H1 (cell line): ENCODE results near the gene PATJ. TPM values are rescaled to one million over a fixed set of nuclear protein-coding genes. Genes with fewer than 3 reads are reported as not detected.

Experiments
- CTCF ChIA-PET: fragments of 300-600 bp; sonication (Branson Sonifier 250); formaldehyde crosslinking; loops from one replicate; lab custom pipeline; 2021; ENCODE audit not compliant: partially characterized antibody; lab: Charles Lee
- POLR2A ChIA-PET: fragments of 300-600 bp; sonication (Branson Sonifier 250); formaldehyde crosslinking; loops from one replicate; lab custom pipeline; 2021; ENCODE audit warnings: inconsistent platforms; ENCODE audit not compliant: partially characterized antibody; lab: Charles Lee
- DNase-seq, 2 experiments: peaks; one replicate each; pipeline versions ENCODE4 v3.0.0 to v3.0.0-alpha.2; 2010 to 2022; ENCODE audit warnings: low spot score in 2 of 2, low read depth in 1 of 2, mixed read lengths in 1 of 2
- FAIRE-seq: peaks from 2 replicates; lab custom pipeline; 2011; peaks lifted over from hg19 to GRCh38; lab: Jason Lieb, UNC
- H2AFZ ChIP-seq: 2 replicates; pipeline ENCODE4 v1.8.1; 2012; ENCODE audit warnings: low read length, inconsistent platforms
- H2AK5ac ChIP-seq: 2 replicates; pipeline ENCODE4 v1.6.1; 2013; ENCODE audit warnings: low read depth, low read length
- H2BK120ac ChIP-seq: replicated peaks from 2 replicates; pipeline ENCODE3; 2013; ENCODE audit warnings: low read depth, low read length, inconsistent platforms
- H2BK12ac ChIP-seq: 2 replicates; pipeline ENCODE4 v1.6.1; 2013; ENCODE audit warnings: low read depth, low read length
- H2BK15ac ChIP-seq: 2 replicates; pipeline ENCODE4 v1.6.1; 2013; ENCODE audit warnings: low read length
- H2BK20ac ChIP-seq: 2 replicates; pipeline ENCODE4 v1.6.1; 2013; ENCODE audit warnings: low read length
- H2BK5ac ChIP-seq: 2 replicates; pipeline ENCODE4 v1.6.1; 2013; ENCODE audit warnings: low read depth, low read length
- H3K14ac ChIP-seq: 2 replicates; pipeline ENCODE4 v1.6.1; 2013; ENCODE audit warnings: inconsistent platforms; ENCODE audit not compliant: insufficient read length
- H3K18ac ChIP-seq: 2 replicates; pipeline ENCODE4 v1.6.1; 2013; ENCODE audit warnings: low read length; ENCODE audit errors: extremely low read depth
- H3K23ac ChIP-seq: 2 replicates; pipeline ENCODE4 v1.6.1; 2013; ENCODE audit warnings: inconsistent platforms; ENCODE audit not compliant: insufficient read length
- H3K23me2 ChIP-seq: 2 replicates; pipeline ENCODE4 v1.6.1; 2013; ENCODE audit warnings: low read depth, low read length
- H3K27ac ChIP-seq: 2 replicates; pipeline ENCODE4 v1.6.1; 2011; ENCODE audit warnings: low read depth, low read length, inconsistent platforms
- H3K27me3 ChIP-seq, 4 experiments: replicated peaks in 1 of 4; 1 replicate in 1 of 4; 2 replicates in 3 of 4; pipeline versions ENCODE4 v1.6.1 to v1.8.1; 2011 to 2013; ENCODE audit warnings: low read length in 3 of 4, mild to moderate bottlenecking in 3 of 4, inconsistent platforms in 2 of 4, mixed read lengths in 2 of 4, moderate library complexity in 1 of 4; ENCODE audit not compliant: control insufficient read depth in 3 of 4, insufficient read depth in 3 of 4; ENCODE audit errors: extremely low read depth in 1 of 4
- H3K36me3 ChIP-seq, 4 experiments: 2 replicates each; pipeline versions ENCODE4 v1.6.1 to v1.8.1; 2011 to 2013; ENCODE audit warnings: mild to moderate bottlenecking in 4 of 4, low read length in 3 of 4, moderate library complexity in 2 of 4, control low read depth in 1 of 4, inconsistent platforms in 1 of 4; ENCODE audit not compliant: insufficient read depth in 4 of 4, control insufficient read depth in 2 of 4
- H3K4ac ChIP-seq: replicated peaks from 2 replicates; pipeline ENCODE3; 2013; ENCODE audit warnings: low read length, low read depth, mixed read lengths, inconsistent platforms; ENCODE audit not compliant: insufficient read length
- H3K4me1 ChIP-seq, 4 experiments: replicated peaks in 1 of 4; 1 replicate in 1 of 4; 2 replicates in 3 of 4; pipeline versions ENCODE4 v1.6.1 to v1.8.1; 2011 to 2013; ENCODE audit warnings: low read length in 3 of 4, inconsistent platforms in 2 of 4, mixed read lengths in 1 of 4; ENCODE audit not compliant: insufficient read depth in 4 of 4, control insufficient read depth in 3 of 4
- H3K4me2 ChIP-seq, 2 experiments: 2 replicates each; pipeline versions ENCODE4 v1.6.1 to v1.8.1; 2011 to 2013; ENCODE audit warnings: low read depth in 2 of 2, low read length in 2 of 2, control low read depth in 1 of 2, inconsistent platforms in 1 of 2, mild to moderate bottlenecking in 1 of 2; ENCODE audit not compliant: insufficient read depth in 1 of 2
- H3K4me3 ChIP-seq, 4 experiments: fragments of 200-600, 300-600 bp in 1 of 4; sonication (generic), shearing (Covaris generic), sonication (Bioruptor Twin) in 1 of 4; 2 replicates each; pipeline versions ENCODE4 v1.5.1 to v1.8.1; 2011 to 2016; ENCODE audit warnings: low read length in 4 of 4, low read depth in 3 of 4, control low read depth in 2 of 4, inconsistent platforms in 2 of 4, mild to moderate bottlenecking in 2 of 4, mixed read lengths in 1 of 4, moderate library complexity in 1 of 4; ENCODE audit not compliant: insufficient read depth in 2 of 4; ENCODE audit errors: extremely low read depth in 1 of 4
- H3K56ac ChIP-seq: replicated peaks from 2 replicates; pipeline ENCODE3; 2013; ENCODE audit warnings: low read depth, mild to moderate bottlenecking, mixed read lengths, low read length, inconsistent platforms; ENCODE audit not compliant: insufficient read length
- H3K79me1 ChIP-seq: 2 replicates; pipeline ENCODE4 v1.6.1; 2013; ENCODE audit warnings: low read depth, low read length, control low read depth
- H3K79me2 ChIP-seq, 2 experiments: 2 replicates each; pipeline versions ENCODE4 v1.6.1 to v1.8.1; 2012 to 2013; ENCODE audit warnings: low read length in 2 of 2, mild to moderate bottlenecking in 2 of 2, inconsistent platforms in 1 of 2; ENCODE audit not compliant: insufficient read depth in 2 of 2, control insufficient read depth in 1 of 2
- H3K9ac ChIP-seq, 4 experiments: replicated peaks in 1 of 4; 1 replicate in 1 of 4; 2 replicates in 3 of 4; pipeline versions ENCODE4 v1.6.1 to v1.8.1; 2011 to 2013; ENCODE audit warnings: low read depth in 3 of 4, low read length in 3 of 4, control low read depth in 2 of 4, mild to moderate bottlenecking in 2 of 4, moderate library complexity in 2 of 4, inconsistent platforms in 1 of 4; ENCODE audit errors: extremely low read depth in 1 of 4
- H3K9me3 ChIP-seq, 2 experiments: 2 replicates each; pipeline versions ENCODE4 v1.6.1 to v1.8.1; 2012 to 2013; ENCODE audit warnings: mild to moderate bottlenecking in 2 of 2, moderate library complexity in 2 of 2, control low read depth in 1 of 2, inconsistent platforms in 1 of 2, low read depth in 1 of 2, low read length in 1 of 2, mixed read lengths in 1 of 2; ENCODE audit not compliant: insufficient read depth in 2 of 2
- H4K20me1 ChIP-seq, 2 experiments: replicated peaks in 1 of 2; 2 replicates each; pipeline versions ENCODE3 to v1.8.1; 2011 to 2013; ENCODE audit warnings: inconsistent platforms in 2 of 2, low read length in 2 of 2, mild to moderate bottlenecking in 1 of 2; ENCODE audit not compliant: insufficient read depth in 2 of 2, control insufficient read depth in 1 of 2
- H4K5ac ChIP-seq: 2 replicates; pipeline ENCODE4 v1.6.1; 2013; ENCODE audit warnings: low read length, low read depth, mixed read lengths, inconsistent platforms; ENCODE audit not compliant: insufficient read length
- H4K8ac ChIP-seq: 2 replicates; pipeline ENCODE4 v1.8.0; 2013; ENCODE audit warnings: mild to moderate bottlenecking, moderate library complexity, low read length, inconsistent platforms; ENCODE audit not compliant: insufficient read depth; ENCODE audit errors: extremely low read depth
- H4K91ac ChIP-seq: replicated peaks from 2 replicates; pipeline ENCODE3; 2013; ENCODE audit warnings: low read length, mixed read lengths, inconsistent platforms; ENCODE audit not compliant: insufficient read length
- BRCA1 ChIP-seq: IDR thresholded peaks from 2 replicates; pipeline ENCODE4 v1.6.1; 2012; ENCODE audit warnings: low read depth, low read length, improper control_type of control experiment
- PHF8 ChIP-seq: fragments of 200-600 bp; sonication (generic); conservative IDR thresholded peaks from 2 replicates; pipeline ENCODE4 v1.7.1; 2012; ENCODE audit warnings: low read depth, mild to moderate bottlenecking, inconsistent platforms, low read length, moderate library complexity
- SAP30 ChIP-seq: fragments of 300-600 bp; sonication (generic); IDR thresholded peaks from 2 replicates; pipeline ENCODE4 v1.7.1; 2012; ENCODE audit warnings: low read length, moderate library complexity, mild to moderate bottlenecking, inconsistent platforms; ENCODE audit not compliant: insufficient read depth, insufficient replicate concordance
- SP4 ChIP-seq: IDR thresholded peaks from 2 replicates; pipeline ENCODE4 v1.6.1; 2012; ENCODE audit warnings: low read length, inconsistent platforms
- WGBS, 2 experiments: shearing (Covaris generic) in 1 of 2; methylation state at CpG; one replicate each; pipeline versions ENCODE4 v1.1.6 to v1.1.7; 2013 to 2015; ENCODE audit warnings: low lambda C conversion rate in 2 of 2, mixed read lengths in 2 of 2, inconsistent platforms in 1 of 2, low coverage in 1 of 2, missing lambda C conversion rate in 1 of 2; ENCODE audit not compliant: insufficient replicate concordance in 2 of 2, insufficient coverage in 1 of 2, insufficient read length in 1 of 2; ENCODE audit errors: extremely low coverage in 1 of 2, missing lambda C conversion rate in 1 of 2; 5-methylcytosine and 5-hydroxymethylcytosine counted together
- polyA plus RNA-seq, 7 experiments: library from polyadenylated mRNA; depleted of rRNA in 3 of 7; stranded (reverse) in 5 of 7; unstranded in 2 of 7; fragments of >200 nt in 5 of 7; fragments of 200-250 nt in 2 of 7; gene quantifications; 1 replicate in 5 of 7; 2 replicates in 1 of 7; 4 replicates in 1 of 7; pipeline versions ENCODE4 v1.2.1 to v1.2.3, GENCODE V29; 2011 to 2013; ENCODE audit warnings: missing spikeins in 2 of 7, mixed read lengths in 2 of 7
- total RNA-seq: library from RNA; stranded (reverse); fragmentation: NEBNext Ultra II Directional; extraction: Animal tissue kit (Norgen Biotek cat#: 25700); gene quantifications from 2 replicates; pipeline ENCODE4 v1.2.1, GENCODE V29; 2021

Gene PATJ
- total and polyA plus RNA-seq, 2 of the 8 experiments (the other 6 are each of a cell fraction or from before 2014, with no cell fraction given) = 8.2 to 55.6 TPM

DNA sequence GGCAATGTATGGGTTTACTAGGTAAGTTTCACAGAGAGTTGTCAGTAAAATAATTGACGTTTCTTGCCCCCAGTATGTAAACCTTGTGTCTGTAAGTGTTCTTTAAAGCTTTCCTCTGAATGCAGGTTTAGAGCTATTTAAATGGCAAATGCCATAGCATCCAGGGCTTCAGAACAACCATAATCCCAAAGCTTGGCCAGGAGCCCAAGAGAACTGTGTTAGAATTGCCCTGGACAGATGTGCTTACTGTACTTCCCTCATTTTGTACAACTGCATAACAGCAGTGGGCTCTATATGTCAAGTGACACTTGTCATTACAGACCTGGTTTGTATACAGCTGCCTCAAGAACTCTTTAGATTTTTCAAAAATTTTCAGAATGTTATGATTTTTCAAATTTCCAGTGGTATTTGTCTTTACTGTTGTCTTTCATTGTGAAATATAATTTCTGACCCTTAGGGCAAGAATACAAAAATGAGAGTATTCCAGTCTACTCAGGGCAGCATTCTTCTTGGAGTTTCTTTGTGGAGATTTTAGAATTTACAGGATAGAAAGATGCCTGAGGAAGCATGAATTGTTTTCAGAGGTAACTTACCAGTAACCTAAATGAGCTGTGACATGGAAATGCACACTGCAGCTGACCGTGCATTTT lies 315.5 kb downstream of the PATJ start:
- WGBS, 2 experiments = 89% methylated on average over 2 of the region's 2 CpGs; no CpG with 5 or more reads in 1 of the 2 experiments
- H4K8ac ChIP-seq = no peak overlapping the region
- CTCF ChIA-PET = interaction anchor here (0.9 to 2.5 kb wide), 8 partner anchors 14 to 108 kb away, joined by 3 to 8 read pairs (median 4); no protein-coding TSS in a partner anchor
- no peaks in the 10 kb centered on the region for H3K23me2 ChIP-seq
- no peak overlapping the region for H3K14ac ChIP-seq
- H3K18ac ChIP-seq = no peak overlapping the region
- H3K9me3 ChIP-seq = no peaks in the 10 kb centered on the region
- no peaks in the 10 kb centered on the region for H3K79me2 ChIP-seq
- no peak overlapping the region for H2BK5ac ChIP-seq
- TF ChIP-seq SAP30 (no peak), SP4 (no peak), PHF8 (no peak), BRCA1 (no peak)
- no peak overlapping the region for H3K4me2 ChIP-seq
- H3K56ac ChIP-seq = no peak overlapping the region
- FAIRE-seq (no peak), DNase-seq (no peak)
- H3K79me1 ChIP-seq = no peaks in the 10 kb centered on the region
- no peak overlapping the region for H4K91ac ChIP-seq
- H3K4me1 ChIP-seq = peaks cover 0 to 17% (median 4%) of the 10 kb centered on the region in 4 experiments; a peak in 6 of 7 replicates
- no peak overlapping the region for H3K27ac ChIP-seq
- no peaks in the 10 kb centered on the region for H3K36me3 ChIP-seq
- H3K23ac ChIP-seq = no peak overlapping the region
- POLR2A ChIA-PET = interaction anchor here (0.9 kb wide), 1 partner anchor 14 kb away, joined by 3 read pairs; no protein-coding TSS in a partner anchor
- H3K4me3 ChIP-seq = no peak overlapping the region
- H2BK120ac ChIP-seq = no peak overlapping the region
- H2BK15ac ChIP-seq = no peak overlapping the region
- no peaks in the 10 kb centered on the region for H3K27me3 ChIP-seq
- H4K5ac ChIP-seq = no peak overlapping the region
- H2BK12ac ChIP-seq = no peak overlapping the region
- no peak overlapping the region for H2BK20ac ChIP-seq
- H3K9ac ChIP-seq = no peak overlapping the region
- H4K20me1 ChIP-seq = peaks cover 0 to 3% of the 10 kb centered on the region in 2 experiments
- H2AFZ ChIP-seq = no peak overlapping the region
- H2AK5ac ChIP-seq = no peak overlapping the region
- no peak overlapping the region for H3K4ac ChIP-seq
